Astrocyte (in vitro differentiated cells and primary cell): Measurements from ENCODE around the gene GRIK3.

Experiments used
- EZH2 ChIP-seq: IDR thresholded peaks from 2 replicates; pipeline ENCODE4 v1.6.1; 2012; ENCODE audit warnings: mild to moderate bottlenecking, low read length, inconsistent platforms; ENCODE audit not compliant: insufficient read depth
- TF ChIP-seq, protein P1 (sequence below): IDR thresholded peaks from 2 replicates; pipeline ENCODE4 v1.5.1; 2011; ENCODE audit warnings: low read depth, mild to moderate bottlenecking, inconsistent platforms, low read length, moderate library complexity; ENCODE audit not compliant: insufficient read depth

DNA sequence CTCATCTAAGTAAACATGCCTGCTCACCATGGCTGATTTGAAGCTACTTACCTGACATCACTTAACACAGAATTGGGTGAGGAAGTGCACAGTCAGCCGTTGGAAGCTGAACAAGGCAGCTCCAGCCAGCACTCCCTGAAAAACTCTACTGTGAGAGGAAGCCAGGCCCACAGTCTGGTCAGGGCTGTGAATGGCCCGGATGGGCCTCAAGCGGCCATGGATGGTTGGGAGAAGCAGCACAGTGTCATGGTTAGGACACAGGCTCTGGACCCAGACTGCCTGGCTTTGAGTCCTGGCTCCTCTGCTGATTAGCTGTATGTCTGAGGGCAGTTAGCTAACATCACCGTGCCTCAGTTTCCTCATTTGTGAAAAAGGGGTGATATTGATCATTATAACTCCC is 267.8 kb downstream of the GRIK3 start:
- TF ChIP-seq EZH2 = no peak
- TF ChIP-seq, protein P1, sequence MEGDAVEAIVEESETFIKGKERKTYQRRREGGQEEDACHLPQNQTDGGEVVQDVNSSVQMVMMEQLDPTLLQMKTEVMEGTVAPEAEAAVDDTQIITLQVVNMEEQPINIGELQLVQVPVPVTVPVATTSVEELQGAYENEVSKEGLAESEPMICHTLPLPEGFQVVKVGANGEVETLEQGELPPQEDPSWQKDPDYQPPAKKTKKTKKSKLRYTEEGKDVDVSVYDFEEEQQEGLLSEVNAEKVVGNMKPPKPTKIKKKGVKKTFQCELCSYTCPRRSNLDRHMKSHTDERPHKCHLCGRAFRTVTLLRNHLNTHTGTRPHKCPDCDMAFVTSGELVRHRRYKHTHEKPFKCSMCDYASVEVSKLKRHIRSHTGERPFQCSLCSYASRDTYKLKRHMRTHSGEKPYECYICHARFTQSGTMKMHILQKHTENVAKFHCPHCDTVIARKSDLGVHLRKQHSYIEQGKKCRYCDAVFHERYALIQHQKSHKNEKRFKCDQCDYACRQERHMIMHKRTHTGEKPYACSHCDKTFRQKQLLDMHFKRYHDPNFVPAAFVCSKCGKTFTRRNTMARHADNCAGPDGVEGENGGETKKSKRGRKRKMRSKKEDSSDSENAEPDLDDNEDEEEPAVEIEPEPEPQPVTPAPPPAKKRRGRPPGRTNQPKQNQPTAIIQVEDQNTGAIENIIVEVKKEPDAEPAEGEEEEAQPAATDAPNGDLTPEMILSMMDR = no peak
